KG1 (cell line): ENCODE results near the gene FAM118B.
A peak's percentile ranks its signal among the peaks of the same experiment; 100 is the strongest.
"Not testable (repeated sequence)": the region's sequence is repeated elsewhere in the genome, so short reads cannot be mapped to it uniquely, and the experiment has no call there.

Experiments used
- DNase-seq: peaks from one replicate; lab custom pipeline; 2025; lab: John Stamatoyannopoulos, UW

Gene FAM118B

GRCh38 chr11:126217491-126217890 lies 5.9 kb downstream of the FAM118B start:
- DNase-seq = peak; percentile 30

- DNase-seq = no peak
Observed at GRCh38 chr11:126219547-126219946, 8.0 kb downstream of the FAM118B start.

GRCh38 chr11:126224647-126225294 lies 13.2 kb downstream of the FAM118B start:
- DNase-seq = no peak

GRCh38 chr11:126225295-126225665 lies 13.7 kb downstream of the FAM118B start:
- no peak for DNase-seq

- no peak for DNase-seq
Observed at GRCh38 chr11:126226334-126227084, 14.9 kb downstream of the FAM118B start.

- DNase-seq = no peak
Observed at GRCh38 chr11:126229858-126230540, 18.4 kb downstream of the FAM118B start.

GRCh38 chr11:126231725-126232459 lies 20.3 kb downstream of the FAM118B start:
- no peak for DNase-seq

- no peak for DNase-seq
Observed at GRCh38 chr11:126232683-126233082, 21.1 kb downstream of the FAM118B start.

- no peak for DNase-seq
Observed at GRCh38 chr11:126233391-126233790, 21.8 kb downstream of the FAM118B start.

- DNase-seq = no peak
Observed at GRCh38 chr11:126246636-126247035, 35.1 kb downstream of the FAM118B start.

- DNase-seq = no peak
Observed at GRCh38 chr11:126253265-126253664, 41.7 kb downstream of the FAM118B start.

GRCh38 chr11:126254819-126255218 lies 43.2 kb downstream of the FAM118B start:
- DNase-seq = no peak

GRCh38 chr11:126255507-126255906 lies 43.9 kb downstream of the FAM118B start:
- not testable (repeated sequence) for DNase-seq

GRCh38 chr11:126256216-126256615 lies 44.6 kb downstream of the FAM118B start:
- DNase-seq = no peak

- no peak for DNase-seq
Observed at GRCh38 chr11:126257144-126257543, 45.6 kb downstream of the FAM118B start.

GRCh38 chr11:126257764-126258163 lies 46.2 kb downstream of the FAM118B start:
- DNase-seq = no peak

GRCh38 chr11:126262216-126262615 lies 50.6 kb downstream of the FAM118B start:
- DNase-seq = no peak

GRCh38 chr11:126263489-126263888 lies 51.9 kb downstream of the FAM118B start:
- DNase-seq = no peak

GRCh38 chr11:126265811-126266210 lies 54.2 kb downstream of the FAM118B start:
- no peak for DNase-seq

- DNase-seq = no peak
Observed at GRCh38 chr11:126267650-126268049, 56.1 kb downstream of the FAM118B start.

GRCh38 chr11:126268361-126268707 lies 56.8 kb downstream of the FAM118B start:
- DNase-seq = no peak
